Measurements from ENCODE around the gene AKNAD1.
"Not testable (repeated sequence)": the region's sequence is repeated elsewhere in the genome, so short reads cannot be mapped to it uniquely, and the experiment has no call there.

Gene AKNAD1

GRCh38 chr1:108856994-108857393 lies at the start of gene AKNAD1:
Gene AKNAD1, minus strand, starts transcription at chr1:108857094. Its CDS starts 4,430 bp downstream, at chr1:108852664.
- no peak for DNase-seq (ENCODE audit: low read depth)

GRCh38 chr1:108901106-108901505 lies 44.2 kb upstream of the AKNAD1 start:
- no peak for DNase-seq (ENCODE audit: low read depth)

GRCh38 chr1:108897865-108898720 lies 41.2 kb upstream of the AKNAD1 start:
- DNase-seq (ENCODE audit: low read depth): peak; percentile 62

GRCh38 chr1:108896146-108897145 lies 39.6 kb upstream of the AKNAD1 start:
- DNase-seq (ENCODE audit: low read depth): no peak

GRCh38 chr1:108893141-108893530 lies 36.2 kb upstream of the AKNAD1 start:
- DNase-seq (ENCODE audit: low read depth): no peak

GRCh38 chr1:108892356-108893140 lies 35.7 kb upstream of the AKNAD1 start:
- no peak for DNase-seq (ENCODE audit: low read depth)

- no peak for DNase-seq (ENCODE audit: low read depth)
These were observed 33.0 kb upstream of the AKNAD1 start for GRCh38 chr1:108889706-108890384.

GRCh38 chr1:108889006-108889645 lies 32.2 kb upstream of the AKNAD1 start:
- DNase-seq (ENCODE audit: low read depth): not testable (repeated sequence)

GRCh38 chr1:108886292-108886691 lies 29.4 kb upstream of the AKNAD1 start:
- no peak for DNase-seq (ENCODE audit: low read depth)

- no peak for DNase-seq (ENCODE audit: low read depth)
These were observed 28.1 kb upstream of the AKNAD1 start for GRCh38 chr1:108884968-108885367.

GRCh38 chr1:108882837-108883236 lies 25.9 kb upstream of the AKNAD1 start:
- no peak for DNase-seq (ENCODE audit: low read depth)

GRCh38 chr1:108881369-108881768 lies 24.5 kb upstream of the AKNAD1 start:
- peak; percentile 10 for DNase-seq (ENCODE audit: low read depth)

- no peak for DNase-seq (ENCODE audit: low read depth)
These were observed 24.0 kb upstream of the AKNAD1 start for GRCh38 chr1:108880850-108881249.

GRCh38 chr1:108878678-108879077 lies 21.8 kb upstream of the AKNAD1 start:
- no peak for DNase-seq (ENCODE audit: low read depth)

- no peak for DNase-seq (ENCODE audit: low read depth)
These were observed 21.2 kb upstream of the AKNAD1 start for GRCh38 chr1:108878160-108878469.

GRCh38 chr1:108877348-108878159 lies 20.7 kb upstream of the AKNAD1 start:
- DNase-seq (ENCODE audit: low read depth): no peak

- no peak for DNase-seq (ENCODE audit: low read depth)
These were observed 14.3 kb upstream of the AKNAD1 start for GRCh38 chr1:108871050-108871724.

GRCh38 chr1:108865316-108865910 lies 8.5 kb upstream of the AKNAD1 start:
- DNase-seq (ENCODE audit: low read depth): no peak

- no peak for DNase-seq (ENCODE audit: low read depth)
These were observed 7.1 kb upstream of the AKNAD1 start for GRCh38 chr1:108863984-108864383.

Measured in fibroblast of the conjunctiva (primary cell).